Ascending aorta (tissue), 2 donors: ENCODE data around the gene FZD2. TPM values are rescaled to one million over a fixed set of nuclear protein-coding genes. Genes with fewer than 3 reads are reported as not detected.
A peak's percentile ranks its signal among the peaks of the same experiment; 100 is the strongest.

Source experiments
- DNase-seq, 2 donors: peaks; one replicate each; pipeline ENCODE4 v3.0.0-alpha.2; 2019; ENCODE audit warnings: low spot score in 2 of 2
- H3K27ac ChIP-seq, 2 donors: fragments of 200-600 bp; sonication (generic); one replicate each; pipeline ENCODE4 v1.5.1; 2016 to 2017; ENCODE audit warnings: mild to moderate bottlenecking in 1 of 2
- H3K27me3 ChIP-seq: fragments of 200-600 bp; sonication (generic); one replicate; pipeline ENCODE4 v1.5.1; 2017
- H3K36me3 ChIP-seq, 2 donors: fragments of 200-600 bp; sonication (generic); one replicate each; pipeline ENCODE4 v1.5.1; 2016
- H3K4me1 ChIP-seq, 2 donors: fragments of 200-600 bp; sonication (generic); one replicate each; pipeline ENCODE4 v1.5.1; 2016 to 2017; ENCODE audit warnings: mild to moderate bottlenecking in 1 of 2
- H3K4me3 ChIP-seq, 2 donors: fragments of 200-600 bp; sonication (generic); one replicate each; pipeline ENCODE4 v1.5.1; 2016 to 2017; ENCODE audit warnings: mild to moderate bottlenecking in 1 of 2
- H3K9me3 ChIP-seq, 2 donors: fragments of 200-600 bp; sonication (generic); one replicate each; pipeline ENCODE4 v1.5.1; 2016
- CTCF ChIP-seq, 3 experiments: fragments of 200-600 bp in 2 of 3; fragments of 450-650 bp in 1 of 3; sonication (generic) in 2 of 3; IDR thresholded peaks; one replicate each; pipeline ENCODE4 v1.5.1; 2016 to 2019; ENCODE audit warnings: antibody characterized with exemption in 3 of 3, mild to moderate bottlenecking in 1 of 3, moderate library complexity in 1 of 3
- intact Hi-C: fragments of 100-400 bp; cut with DNase I; formaldehyde crosslinking; loops from one replicate; pipeline ENCODE4 v1.15.1; 2023
- total RNA-seq: library from RNA; depleted of rRNA; stranded (reverse); fragments of >200 nt; gene quantifications from one replicate; pipeline ENCODE4 v1.1.0, GENCODE V29; 2016

FZD2 gene
- total RNA-seq, 1 donor from 2014 or later: 32.7 TPM

GRCh38 chr17:44602390-44602789 lies 45.1 kb downstream of the FZD2 start:
- intact Hi-C loops: no loop called here
- no peak overlapping the region for H3K4me3 ChIP-seq
- H3K27ac ChIP-seq: peak overlapping the region in 1 of 2 donors; percentile 4
- H3K4me1 ChIP-seq: peaks cover 7 to 11% of the 10 kb centered on the region in 2 donors
- DNase-seq: no peak
- H3K9me3 ChIP-seq: no peaks in the 10 kb centered on the region
- TF ChIP-seq CTCF (IDR thresholded peaks at IDR 0.05): no peak
- H3K27me3 ChIP-seq: no peaks in the 10 kb centered on the region
- H3K36me3 ChIP-seq: no peaks in the 10 kb centered on the region

- H3K27me3 ChIP-seq: no peaks in the 10 kb centered on the region
- H3K4me1 ChIP-seq: peaks cover 8 to 14% of the 10 kb centered on the region in 2 donors
- H3K9me3 ChIP-seq: no peaks in the 10 kb centered on the region
- DNase-seq: no peak
- no peak for TF ChIP-seq CTCF (IDR thresholded peaks at IDR 0.05)
- H3K36me3 ChIP-seq: no peaks in the 10 kb centered on the region
- intact Hi-C loops: no loop called here
- H3K4me3 ChIP-seq: no peak overlapping the region
- H3K27ac ChIP-seq: no peak overlapping the region
Observed at GRCh38 chr17:44602970-44603369, 45.7 kb downstream of the FZD2 start.

GRCh38 chr17:44604116-44604761 lies 47.0 kb downstream of the FZD2 start:
- Histone ChIP-seq H3K36me3 (no peaks in the 10 kb centered on the region), H3K4me1 (peaks cover 10 to 21% of the 10 kb centered on the region in 2 donors), H3K27ac (no peak overlapping the region), H3K9me3 (no peaks in the 10 kb centered on the region), H3K27me3 (no peaks in the 10 kb centered on the region), H3K4me3 (no peak overlapping the region)
- TF ChIP-seq CTCF (IDR thresholded peaks at IDR 0.05): no peak
- intact Hi-C loops: no loop called here
- no peak for DNase-seq

DNA sequence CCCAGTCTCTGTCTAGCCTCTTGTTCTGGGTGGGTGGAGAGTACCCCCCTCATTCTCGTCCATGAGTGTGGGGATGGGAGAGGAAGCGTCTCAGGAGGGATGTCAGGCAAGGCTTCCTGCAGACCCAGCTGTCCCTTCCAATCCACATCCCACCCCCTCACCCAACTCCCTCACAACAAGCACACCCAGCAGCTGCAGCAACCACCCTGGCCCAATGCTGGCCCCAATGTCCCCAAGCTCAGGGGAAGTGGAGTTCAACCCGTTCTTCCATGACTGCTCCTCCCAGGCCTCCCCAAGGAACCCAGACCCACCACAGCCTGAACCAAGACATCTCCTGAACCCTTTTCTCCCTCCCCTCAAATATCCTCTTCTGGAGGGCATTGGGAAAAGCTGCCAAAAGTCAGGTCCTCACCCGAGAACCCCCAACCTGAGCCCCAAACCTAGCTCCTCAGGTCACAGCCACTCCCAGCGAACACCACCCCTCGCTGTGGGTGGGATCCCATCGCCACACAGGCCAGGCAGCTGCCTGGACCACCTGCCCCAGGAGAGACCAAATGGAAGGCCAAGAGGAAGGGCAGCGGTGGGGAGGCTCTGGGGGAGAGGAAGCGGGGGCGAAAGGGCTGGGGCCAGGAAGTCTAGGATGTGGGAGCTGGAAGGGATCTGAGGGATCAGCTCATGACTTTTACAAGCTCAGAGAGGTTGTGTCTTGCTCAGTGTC lies 47.6 kb downstream of the FZD2 start:
- H3K27me3 ChIP-seq: no peaks in the 10 kb centered on the region
- peaks cover 7 to 17% of the 10 kb centered on the region in 2 donors for H3K4me1 ChIP-seq
- no peaks in the 10 kb centered on the region for H3K36me3 ChIP-seq
- no peak overlapping the region for H3K27ac ChIP-seq
- intact Hi-C loops: no loop called here
- H3K4me3 ChIP-seq: no peak overlapping the region
- no peak for DNase-seq
- H3K9me3 ChIP-seq: no peaks in the 10 kb centered on the region
- no peak for TF ChIP-seq CTCF (IDR thresholded peaks at IDR 0.05)

DNA sequence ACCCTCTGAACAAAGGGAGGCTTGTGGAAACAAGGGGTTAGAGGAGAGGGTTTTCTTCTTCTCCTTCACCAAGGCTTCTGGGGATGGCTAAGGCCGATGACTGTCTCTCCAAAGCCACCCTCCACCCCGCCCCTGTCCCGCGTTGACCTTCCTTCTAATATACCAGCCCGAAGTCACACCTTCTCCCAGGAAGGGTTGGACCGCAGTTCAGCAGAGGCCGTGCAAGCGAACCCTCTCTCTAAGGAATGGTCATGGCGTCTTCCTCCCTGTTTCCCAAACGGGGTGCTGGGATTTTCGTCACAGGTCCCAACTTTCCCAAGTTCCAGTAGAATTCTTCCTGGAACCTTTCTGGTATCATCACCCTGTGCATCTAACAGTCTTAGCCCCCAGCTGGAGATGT lies 49.4 kb downstream of the FZD2 start:
- H3K4me3 ChIP-seq: no peak overlapping the region
- H3K27ac ChIP-seq: no peak overlapping the region
- DNase-seq: no peak
- no peaks in the 10 kb centered on the region for H3K36me3 ChIP-seq
- intact Hi-C loops: no loop called here
- TF ChIP-seq CTCF (IDR thresholded peaks at IDR 0.05): no peak
- H3K4me1 ChIP-seq: peaks cover 10 to 13% of the 10 kb centered on the region in 2 donors
- H3K9me3 ChIP-seq: no peaks in the 10 kb centered on the region
- no peaks in the 10 kb centered on the region for H3K27me3 ChIP-seq
